ENCODE results near the gene KIF26B. TPM values are rescaled to one million over a fixed set of nuclear protein-coding genes. Genes with fewer than 3 reads are reported as not detected.

Gene KIF26B
- total RNA-seq, 1 donor from 2014 or later, result 8.8 TPM

DNA sequence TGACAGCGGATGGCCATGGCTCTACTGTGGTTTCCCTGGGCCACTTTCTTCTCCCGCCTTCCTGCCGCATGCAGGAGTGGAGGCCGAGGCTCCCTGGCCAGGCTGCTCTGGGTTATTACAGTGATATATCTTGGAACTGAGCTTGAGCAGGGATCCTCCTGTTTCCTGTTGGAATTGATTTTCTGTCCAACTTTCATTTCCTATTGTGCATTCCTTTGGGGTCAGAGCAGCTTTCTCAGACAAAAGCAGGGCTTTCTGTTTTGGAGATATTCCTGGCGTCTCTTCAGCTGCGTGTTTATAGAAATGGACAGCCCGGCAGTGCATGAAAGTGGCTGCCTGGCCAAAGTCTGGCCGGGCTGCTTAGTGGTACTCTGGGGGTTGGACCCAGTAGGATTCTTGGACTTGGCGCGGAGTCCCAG lies 146.4 kb downstream of the KIF26B start:
- Mint-ChIP-seq H3K9me3 (ENCODE audit: unreplicated experiment) (no peaks in the 10 kb centered on the region), H3K36me3 (ENCODE audit: unreplicated experiment) (no peaks in the 10 kb centered on the region), H3K27me3 (ENCODE audit: unreplicated experiment) (peaks cover 2% of the 10 kb centered on the region), H3K4me3 (ENCODE audit: unreplicated experiment) (no peak overlapping the region), H3K4me1 (ENCODE audit: unreplicated experiment) (no peaks in the 10 kb centered on the region), H3K27ac (ENCODE audit: unreplicated experiment) (no peak overlapping the region)
- DNase-seq (ENCODE audit: extremely low spot score, unreplicated experiment), result no peak
- TF ChIP-seq, protein P1, sequence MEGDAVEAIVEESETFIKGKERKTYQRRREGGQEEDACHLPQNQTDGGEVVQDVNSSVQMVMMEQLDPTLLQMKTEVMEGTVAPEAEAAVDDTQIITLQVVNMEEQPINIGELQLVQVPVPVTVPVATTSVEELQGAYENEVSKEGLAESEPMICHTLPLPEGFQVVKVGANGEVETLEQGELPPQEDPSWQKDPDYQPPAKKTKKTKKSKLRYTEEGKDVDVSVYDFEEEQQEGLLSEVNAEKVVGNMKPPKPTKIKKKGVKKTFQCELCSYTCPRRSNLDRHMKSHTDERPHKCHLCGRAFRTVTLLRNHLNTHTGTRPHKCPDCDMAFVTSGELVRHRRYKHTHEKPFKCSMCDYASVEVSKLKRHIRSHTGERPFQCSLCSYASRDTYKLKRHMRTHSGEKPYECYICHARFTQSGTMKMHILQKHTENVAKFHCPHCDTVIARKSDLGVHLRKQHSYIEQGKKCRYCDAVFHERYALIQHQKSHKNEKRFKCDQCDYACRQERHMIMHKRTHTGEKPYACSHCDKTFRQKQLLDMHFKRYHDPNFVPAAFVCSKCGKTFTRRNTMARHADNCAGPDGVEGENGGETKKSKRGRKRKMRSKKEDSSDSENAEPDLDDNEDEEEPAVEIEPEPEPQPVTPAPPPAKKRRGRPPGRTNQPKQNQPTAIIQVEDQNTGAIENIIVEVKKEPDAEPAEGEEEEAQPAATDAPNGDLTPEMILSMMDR (IDR thresholded peaks at IDR 0.05), result no peak

DNA sequence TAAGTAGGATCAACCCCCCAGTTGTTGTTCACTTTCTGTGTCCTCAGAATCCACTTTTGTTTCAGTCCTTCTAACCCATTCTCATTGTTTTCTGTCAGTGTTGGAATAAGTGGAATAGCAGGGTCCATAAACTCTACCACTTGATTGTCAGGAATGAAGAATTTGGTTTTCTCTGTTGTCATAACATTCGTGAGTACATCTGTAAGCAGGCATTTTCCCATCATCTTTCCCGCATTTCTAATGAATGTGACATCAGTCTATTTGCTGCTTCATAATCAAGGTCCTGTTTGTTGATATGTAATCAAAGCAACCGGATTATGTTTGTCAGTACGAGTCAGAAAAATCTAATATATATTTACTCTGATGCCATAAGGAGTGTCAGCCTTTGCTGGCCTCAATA lies 147.1 kb downstream of the KIF26B start:
- H3K4me3 Mint-ChIP-seq (ENCODE audit: unreplicated experiment), result no peak overlapping the region
- DNase-seq (ENCODE audit: extremely low spot score, unreplicated experiment), result no peak
- no peak overlapping the region for H3K27ac Mint-ChIP-seq (ENCODE audit: unreplicated experiment)

DNA sequence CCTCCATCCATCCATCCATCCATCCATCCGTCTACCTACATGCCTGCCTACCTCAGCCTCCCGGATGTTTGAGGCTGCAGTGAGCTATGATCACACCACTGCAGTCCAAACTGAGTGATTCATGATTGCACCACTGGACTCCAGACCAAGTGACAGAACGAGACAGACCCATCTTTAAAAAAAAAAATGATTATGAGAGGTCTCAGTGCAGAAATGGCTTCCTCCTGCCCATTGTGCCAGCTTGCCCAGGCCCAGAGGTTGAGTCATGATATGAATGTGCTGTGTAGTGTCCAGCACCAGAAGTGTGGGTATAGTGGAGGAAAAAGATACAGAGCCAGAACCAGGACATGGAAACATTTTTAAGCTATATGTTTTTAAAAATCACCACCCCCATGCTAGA lies 149.9 kb downstream of the KIF26B start:
- no peaks in the 10 kb centered on the region for H3K27me3 Mint-ChIP-seq (ENCODE audit: unreplicated experiment)
- H3K4me3 Mint-ChIP-seq (ENCODE audit: unreplicated experiment), result no peak overlapping the region
- no peaks in the 10 kb centered on the region for H3K4me1 Mint-ChIP-seq (ENCODE audit: unreplicated experiment)
- TF ChIP-seq, protein P1 (IDR thresholded peaks at IDR 0.05), result no peak
- no peaks in the 10 kb centered on the region for H3K36me3 Mint-ChIP-seq (ENCODE audit: unreplicated experiment)
- DNase-seq (ENCODE audit: extremely low spot score, unreplicated experiment), result no peak
- H3K9me3 Mint-ChIP-seq (ENCODE audit: unreplicated experiment), result no peaks in the 10 kb centered on the region
- H3K27ac Mint-ChIP-seq (ENCODE audit: unreplicated experiment), result no peak overlapping the region

More for the DNA sequence above, 147.1 kb downstream of the KIF26B start:
- Mint-ChIP-seq H3K27me3 (ENCODE audit: unreplicated experiment) (no peaks in the 10 kb centered on the region), H3K36me3 (ENCODE audit: unreplicated experiment) (no peaks in the 10 kb centered on the region), H3K9me3 (ENCODE audit: unreplicated experiment) (no peaks in the 10 kb centered on the region), H3K4me1 (ENCODE audit: unreplicated experiment) (no peaks in the 10 kb centered on the region)
- TF ChIP-seq, protein P1 (IDR thresholded peaks at IDR 0.05), result no peak

DNA sequence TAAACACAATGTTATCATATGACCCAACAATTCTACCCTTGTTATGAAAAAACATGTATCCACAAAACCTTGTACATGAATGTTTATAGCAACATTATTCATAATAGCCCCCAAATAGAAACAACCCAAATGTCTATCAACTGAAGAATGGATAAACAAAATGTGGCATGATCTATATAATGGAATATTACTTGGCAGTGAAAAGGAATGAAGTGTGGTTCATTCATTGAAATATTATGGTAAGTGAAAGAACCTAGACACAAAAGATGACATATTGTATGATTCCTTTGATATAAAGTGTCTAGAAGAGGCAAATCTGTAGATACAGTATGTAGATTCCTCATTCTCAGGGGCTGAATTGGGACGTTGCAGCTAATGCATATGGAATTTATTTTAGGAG lies 151.2 kb downstream of the KIF26B start:
- no peak for DNase-seq (ENCODE audit: extremely low spot score, unreplicated experiment)
- Mint-ChIP-seq H3K27ac (ENCODE audit: unreplicated experiment) (no peak overlapping the region), H3K9me3 (ENCODE audit: unreplicated experiment) (no peaks in the 10 kb centered on the region), H3K36me3 (ENCODE audit: unreplicated experiment) (no peaks in the 10 kb centered on the region), H3K27me3 (ENCODE audit: unreplicated experiment) (no peaks in the 10 kb centered on the region), H3K4me3 (ENCODE audit: unreplicated experiment) (no peak overlapping the region), H3K4me1 (ENCODE audit: unreplicated experiment) (peaks cover 8% of the 10 kb centered on the region)
- TF ChIP-seq, protein P1 (IDR thresholded peaks at IDR 0.05), result no peak

DNA sequence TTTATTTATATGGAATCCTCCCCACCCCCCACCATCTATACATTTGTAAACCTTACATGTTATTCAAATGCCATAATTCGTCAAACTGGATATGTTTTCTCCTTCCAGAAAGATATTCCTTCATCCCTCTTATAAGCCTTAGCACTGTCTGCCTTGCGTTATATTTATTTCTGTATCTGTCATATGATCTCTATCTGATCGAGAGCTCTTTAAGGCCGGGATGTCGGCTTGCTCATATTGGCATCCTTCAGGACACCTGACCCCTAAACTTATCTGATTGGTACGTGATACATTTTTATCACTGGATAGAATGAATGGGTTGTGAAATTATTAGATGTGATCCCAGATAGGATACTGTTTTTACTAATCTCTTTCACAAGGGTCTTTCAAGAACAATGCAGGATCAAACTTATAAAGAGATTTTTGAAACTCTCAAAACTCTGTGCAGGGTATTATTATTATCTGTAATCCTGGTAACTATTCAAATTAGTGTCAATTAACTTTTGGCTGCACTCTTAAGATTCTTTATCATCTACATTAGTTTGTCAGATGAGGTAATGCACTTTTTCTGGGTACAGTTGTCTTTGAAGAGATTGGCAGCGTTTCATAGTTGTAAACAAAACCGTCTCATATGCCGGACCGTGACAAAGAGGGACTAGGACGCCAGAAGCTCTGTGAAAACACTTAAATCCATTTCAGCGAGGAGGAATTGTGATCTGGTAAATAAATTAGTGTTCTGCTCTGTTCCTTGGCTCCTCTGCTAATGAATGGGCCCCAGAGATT lies 152.0 kb downstream of the KIF26B start:
- TF ChIP-seq, protein P1 (IDR thresholded peaks at IDR 0.05), result no peak
- Mint-ChIP-seq H3K4me1 (ENCODE audit: unreplicated experiment) (peaks cover 10% of the 10 kb centered on the region), H3K9me3 (ENCODE audit: unreplicated experiment) (no peaks in the 10 kb centered on the region), H3K36me3 (ENCODE audit: unreplicated experiment) (no peaks in the 10 kb centered on the region), H3K27me3 (ENCODE audit: unreplicated experiment) (no peaks in the 10 kb centered on the region), H3K27ac (ENCODE audit: unreplicated experiment) (no peak overlapping the region), H3K4me3 (ENCODE audit: unreplicated experiment) (no peak overlapping the region)
- no peak for DNase-seq (ENCODE audit: extremely low spot score, unreplicated experiment)

Data from osteocyte (in vitro differentiated cells).